ENCODE measurements around the gene ZNF37A.
"Not testable (repeated sequence)": the region's sequence is repeated elsewhere in the genome, so short reads cannot be mapped to it uniquely, and the experiment has no call there.

ZNF37A gene

DNA sequence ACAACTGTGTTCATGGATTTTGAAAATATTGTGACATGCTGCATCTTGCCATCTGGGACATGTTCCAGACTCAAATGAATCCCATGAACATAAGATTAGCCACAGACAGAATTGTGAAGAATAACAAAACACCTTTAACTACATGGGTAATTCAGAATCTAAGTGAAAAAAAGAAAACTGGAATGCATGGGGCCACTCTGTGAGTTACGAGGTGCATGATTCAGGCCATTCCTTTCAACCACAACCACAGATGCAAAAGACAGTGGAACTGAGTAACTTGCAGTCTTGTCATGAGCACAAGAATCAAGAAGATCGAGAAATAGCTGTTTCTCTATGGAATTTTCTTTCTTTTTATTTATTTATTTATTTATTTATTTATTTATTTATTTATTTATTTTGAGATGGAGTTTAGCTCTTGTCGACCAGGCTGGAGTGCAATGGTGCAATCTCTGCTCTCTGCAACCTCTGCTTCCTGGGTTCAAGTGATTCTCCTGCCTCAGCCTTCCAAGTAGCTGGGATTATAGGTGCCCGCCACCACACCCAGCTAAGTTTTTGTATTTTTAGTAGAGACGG lies 56.8 kb downstream of the ZNF37A start:
- not testable (repeated sequence) for DNase-seq (ENCODE audit: low read depth in 2 of 2)

DNA sequence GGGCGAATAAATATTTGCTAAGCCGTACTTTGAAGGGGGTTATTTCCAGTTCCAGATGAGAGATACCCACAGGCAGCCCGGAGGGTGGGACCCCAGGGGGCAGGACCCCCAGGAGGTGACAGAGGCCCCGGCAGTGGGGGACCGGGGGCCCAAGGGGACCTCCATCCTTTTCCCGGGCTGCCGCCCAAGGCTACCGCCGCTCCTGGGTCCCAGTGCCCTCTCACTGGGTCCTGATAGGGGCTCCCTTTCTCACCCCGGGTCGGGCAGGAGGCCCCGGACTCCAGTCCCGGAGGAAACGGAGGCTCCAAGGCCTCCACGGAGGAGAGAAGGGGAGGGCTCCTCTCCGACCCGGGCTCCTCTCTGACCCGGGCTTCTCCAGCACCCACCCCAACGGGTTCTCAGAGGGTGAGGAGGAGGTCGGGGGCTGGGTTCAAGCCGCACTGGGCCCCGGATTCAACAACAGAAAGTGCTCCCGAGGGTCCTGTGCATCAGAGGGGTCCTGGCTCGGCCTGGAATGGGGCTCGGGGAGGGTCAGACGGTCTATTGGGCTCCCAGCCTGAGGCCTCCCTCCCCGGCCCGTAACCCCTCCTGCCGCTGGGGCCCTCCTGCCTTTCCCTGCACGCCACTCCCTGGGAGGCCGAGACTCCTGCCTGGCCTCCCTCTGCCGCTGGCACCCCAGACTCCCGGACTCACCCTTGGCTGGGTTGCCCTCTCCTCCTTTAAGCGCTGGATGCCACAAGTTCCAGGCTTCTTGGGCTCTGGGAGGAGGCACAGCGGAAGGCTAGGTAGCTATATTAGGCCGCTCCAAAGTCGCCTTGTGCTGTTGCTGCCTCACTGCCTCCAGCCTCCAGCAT lies 62.5 kb downstream of the ZNF37A start:
- DNase-seq (ENCODE audit: low read depth in 2 of 2) = no peak

DNA sequence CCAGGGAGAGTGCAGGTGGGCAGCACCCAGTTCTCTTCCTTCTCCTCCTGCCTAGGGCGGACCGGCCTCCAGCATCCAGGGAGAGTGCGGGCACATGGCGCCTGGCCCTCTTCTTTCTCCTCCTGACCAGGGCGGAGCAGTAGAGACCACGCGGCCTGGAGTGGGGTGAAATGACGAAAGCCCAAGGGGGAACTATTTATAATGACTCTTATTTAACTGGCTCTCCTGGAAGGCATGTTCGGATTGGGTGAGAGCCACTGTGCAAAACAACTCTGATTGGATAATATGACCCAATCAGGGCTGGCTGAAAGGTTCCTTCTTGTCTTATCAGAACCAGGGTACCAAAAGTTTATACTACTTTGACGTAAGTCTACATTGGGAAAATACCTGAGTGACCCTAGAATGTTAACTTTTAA lies 63.1 kb downstream of the ZNF37A start:
- DNase-seq (ENCODE audit: low read depth in 2 of 2) = no peak

DNA sequence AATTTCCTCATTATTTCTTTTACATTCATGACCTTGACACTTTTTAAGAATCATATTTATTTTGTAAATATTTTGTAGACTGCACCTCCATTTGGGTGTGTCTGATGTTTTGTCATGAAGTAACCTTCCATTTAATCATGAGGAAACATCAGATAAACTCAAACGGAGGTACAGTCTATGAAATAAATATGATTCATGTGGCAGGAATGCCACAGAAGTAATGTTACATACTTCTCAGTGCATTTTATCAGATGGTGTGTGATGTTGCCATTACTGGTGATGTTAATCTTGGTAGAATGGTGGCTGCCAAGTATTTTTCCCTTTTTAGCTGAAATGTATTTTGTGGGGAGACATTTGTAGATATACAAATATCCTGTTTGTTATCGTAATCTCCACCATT lies 64.9 kb downstream of the ZNF37A start:
- DNase-seq (ENCODE audit: low read depth in 2 of 2) = no peak

DNA sequence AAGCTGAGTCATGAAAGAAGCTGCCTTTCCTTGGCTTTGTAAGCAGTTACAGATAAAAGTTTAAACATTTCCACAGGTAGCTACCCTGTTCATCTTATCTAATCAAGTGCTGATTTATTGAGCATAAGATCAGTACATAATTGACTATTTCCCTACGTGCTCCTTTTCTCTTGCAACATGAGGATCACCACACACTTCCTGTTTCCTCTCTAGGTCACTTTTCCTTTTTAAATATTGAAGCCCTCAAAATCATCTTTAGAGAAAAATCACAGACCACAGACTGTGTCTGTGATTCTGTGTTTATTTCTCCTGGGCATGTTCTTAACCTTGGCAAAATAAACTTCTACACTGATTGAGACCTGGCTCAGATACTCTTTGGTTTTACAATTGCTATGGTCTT lies 69.5 kb downstream of the ZNF37A start:
- DNase-seq (ENCODE audit: low read depth in 2 of 2) = no peak

DNA sequence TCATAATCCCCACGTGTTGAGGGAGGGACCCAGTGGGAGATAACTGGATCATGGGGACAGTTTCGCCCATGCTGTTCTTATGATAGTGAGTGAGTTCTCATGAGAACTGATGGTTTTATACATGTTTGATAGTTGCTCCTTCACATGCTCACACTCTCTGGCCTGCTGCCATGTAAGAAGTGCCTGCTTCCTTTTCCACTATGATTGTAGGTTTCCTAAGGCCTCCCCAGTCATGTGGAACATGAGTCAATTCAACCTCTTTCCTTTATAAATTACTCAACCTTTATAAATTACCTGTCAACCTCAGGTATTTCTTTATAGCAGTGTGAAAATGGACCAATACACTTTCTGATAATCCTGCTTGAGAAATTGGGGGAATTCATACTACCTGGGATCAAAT lies 80.2 kb downstream of the ZNF37A start:
- no peak for DNase-seq (ENCODE audit: low read depth in 2 of 2)

DNA sequence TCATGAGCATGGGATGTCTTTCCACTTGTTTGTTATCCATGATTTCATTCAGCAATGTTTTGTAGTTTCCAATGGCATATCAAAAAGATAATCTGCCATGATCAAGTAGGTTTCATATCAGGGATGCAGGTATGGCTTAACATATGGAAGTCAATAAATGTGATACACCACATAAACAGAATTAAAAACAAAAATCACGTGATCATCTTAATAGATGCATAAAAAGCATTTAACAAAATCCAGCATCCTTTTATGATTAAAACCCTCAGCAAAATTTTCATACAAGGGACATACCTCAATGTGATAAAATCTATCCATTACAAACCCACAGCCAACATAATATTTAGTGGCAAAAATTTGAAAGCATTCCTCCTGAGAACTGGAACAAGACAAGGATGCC lies 90.3 kb downstream of the ZNF37A start:
- DNase-seq (ENCODE audit: low read depth in 2 of 2) = no peak

All from activated CD4-positive, alpha-beta T cell treated with anti-CD3 and anti-CD28 coated beads for 24 hours (primary cell).